Transverse colon (tissue), 4 donors: ENCODE results near the gene DBX1. TPM values are rescaled to one million over a fixed set of nuclear protein-coding genes. Genes with fewer than 3 reads are reported as not detected.
A peak's percentile ranks its signal among the peaks of the same experiment; 100 is the strongest.

ENCODE experiments used
- DNase-seq: peaks from one replicate; pipeline ENCODE4 v3.0.0-alpha.2; 2019
- H3K27ac ChIP-seq, 4 donors: fragments of 200-600 bp; sonication (generic); 2 replicates each; pipeline ENCODE4 v1.5.1; 2016 to 2018; ENCODE audit warnings: inconsistent platforms in 4 of 4
- H3K27me3 ChIP-seq: fragments of 200-600 bp; sonication (generic); 2 replicates; pipeline ENCODE4 v1.5.1; 2017; ENCODE audit warnings: inconsistent platforms
- H3K36me3 ChIP-seq, 4 donors: fragments of 200-600 bp; sonication (generic); 2 replicates each; pipeline ENCODE4 v1.5.1; 2017 to 2019; ENCODE audit warnings: inconsistent platforms in 4 of 4
- H3K4me1 ChIP-seq, 4 donors: fragments of 200-600 bp; sonication (generic); 2 replicates each; pipeline ENCODE4 v1.5.1; 2017 to 2020; ENCODE audit warnings: inconsistent platforms in 4 of 4
- H3K4me3 ChIP-seq, 4 donors: fragments of 200-600 bp; sonication (generic); 1 replicate in 1 of 4; 2 replicates in 3 of 4; pipeline versions ENCODE4 v1.5.1 to v1.6.1; 2017 to 2019; ENCODE audit warnings: inconsistent platforms in 4 of 4
- H3K9me3 ChIP-seq, 2 donors: fragments of 200-600 bp; sonication (generic); 2 replicates each; pipeline ENCODE4 v1.5.1; 2017 to 2019; ENCODE audit warnings: inconsistent platforms in 2 of 2
- CTCF ChIP-seq, 5 experiments: fragments of 200-600 bp in 3 of 5; fragments of 450-650 bp in 2 of 5; sonication (generic) in 3 of 5; IDR thresholded peaks; 1 replicate in 2 of 5; 2 replicates in 3 of 5; pipeline ENCODE4 v1.5.1; 2016 to 2017; ENCODE audit warnings: antibody characterized with exemption in 5 of 5, inconsistent platforms in 3 of 5, mild to moderate bottlenecking in 2 of 5, moderate library complexity in 1 of 5
- EP300 ChIP-seq: sonication (generic); formaldehyde crosslinking; IDR thresholded peaks from one replicate; pipeline ENCODE4 v1.6.1; 2017; ENCODE audit warnings: antibody characterized with exemption, low read depth
- POLR2A ChIP-seq: fragments of 450-650 bp; IDR thresholded peaks from one replicate; pipeline ENCODE4 v1.6.1; 2016; ENCODE audit warnings: antibody characterized with exemption, mild to moderate bottlenecking, moderate library complexity
- POLR2AphosphoS5 ChIP-seq, 3 donors: sonication (generic); formaldehyde crosslinking; IDR thresholded peaks; one replicate each; pipeline ENCODE4 v1.6.1; 2016; ENCODE audit warnings: antibody characterized with exemption in 3 of 3
- WGBS, 2 donors: methylation state at CpG; one replicate each; pipeline ENCODE4 v1.1.5; 2018; ENCODE audit warnings: low coverage in 1 of 2; 5-methylcytosine and 5-hydroxymethylcytosine counted together
- in situ Hi-C, 4 donors: fragments of 200-750 bp; cut with MboI; loops; one replicate each; pipeline versions ENCODE4 v1.15.0 to v1.15.1; 2017; ENCODE audit warnings: low sequenced_read_pairs in 3 of 4, low pct_ligation_motif_present in 1 of 4, low pct_unique_long_range_greater_than_20kb in 1 of 4
- intact Hi-C: fragments of 100-400 bp; cut with DNase I; formaldehyde crosslinking; loops from one replicate; pipeline ENCODE4 v1.15.1; 2023; ENCODE audit warnings: low total_unique reads
- total RNA-seq, 4 donors: library from RNA; depleted of rRNA; stranded (reverse); fragments of >200 nt; gene quantifications; one replicate each; pipeline ENCODE4 v1.1.0, GENCODE V29; 2016

The DBX1 gene
- total RNA-seq, 4 donors from 2014 or later, result not detected

DNA sequence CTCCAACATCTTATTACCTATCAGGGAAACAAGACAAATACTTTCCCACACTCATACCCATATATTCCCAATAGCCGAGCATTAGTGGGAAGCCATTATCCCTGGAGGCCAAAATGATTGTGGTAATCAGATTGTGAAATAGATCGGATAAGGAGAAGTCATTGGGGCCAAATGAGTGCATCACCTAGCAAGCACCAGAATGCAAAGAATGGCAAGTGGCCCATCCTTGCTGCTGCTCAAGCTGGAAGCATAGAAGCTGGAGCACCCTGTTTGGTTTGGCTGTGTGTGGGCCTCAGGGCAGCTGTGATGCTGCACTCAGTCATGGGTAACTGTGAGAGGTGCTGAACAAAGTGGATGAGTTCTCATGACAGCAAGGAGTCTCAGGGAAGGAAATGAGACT lies 18.7 kb upstream of the DBX1 start:
- intact Hi-C loops (no loop called here), in situ Hi-C loops (no loop called here)
- 90 to 100% methylated on average over 1 to 2 of the region's 2 CpGs for WGBS, 2 donors
- Histone ChIP-seq H3K27ac (no peak overlapping the region), H3K9me3 (no peaks in the 10 kb centered on the region), H3K4me1 (no peaks in the 10 kb centered on the region), H3K36me3 (no peaks in the 10 kb centered on the region), H3K4me3 (no peak overlapping the region), H3K27me3 (peaks cover 16% of the 10 kb centered on the region)
- no peak for DNase-seq
- TF ChIP-seq CTCF (IDR thresholded peaks at IDR 0.05) (no peak), EP300 (no peak), POLR2A (no peak), POLR2AphosphoS5 (IDR thresholded peaks at IDR 0.05) (no peak)

GRCh38 chr11:20177136-20177535 lies 16.9 kb upstream of the DBX1 start:
- Histone ChIP-seq H3K9me3 (no peaks in the 10 kb centered on the region), H3K27me3 (peaks cover 16% of the 10 kb centered on the region), H3K4me1 (no peaks in the 10 kb centered on the region), H3K4me3 (no peak overlapping the region), H3K27ac (no peak overlapping the region), H3K36me3 (no peaks in the 10 kb centered on the region)
- TF ChIP-seq CTCF (IDR thresholded peaks at IDR 0.05) (no peak), POLR2AphosphoS5 (IDR thresholded peaks at IDR 0.05) (no peak), EP300 (no peak), POLR2A (no peak)
- DNase-seq, result no peak
- 72 to 74% methylated on average over 7 of the region's 7 CpGs for WGBS, 2 donors
- in situ Hi-C loops (no loop called here), intact Hi-C loops (no loop called here)

DNA sequence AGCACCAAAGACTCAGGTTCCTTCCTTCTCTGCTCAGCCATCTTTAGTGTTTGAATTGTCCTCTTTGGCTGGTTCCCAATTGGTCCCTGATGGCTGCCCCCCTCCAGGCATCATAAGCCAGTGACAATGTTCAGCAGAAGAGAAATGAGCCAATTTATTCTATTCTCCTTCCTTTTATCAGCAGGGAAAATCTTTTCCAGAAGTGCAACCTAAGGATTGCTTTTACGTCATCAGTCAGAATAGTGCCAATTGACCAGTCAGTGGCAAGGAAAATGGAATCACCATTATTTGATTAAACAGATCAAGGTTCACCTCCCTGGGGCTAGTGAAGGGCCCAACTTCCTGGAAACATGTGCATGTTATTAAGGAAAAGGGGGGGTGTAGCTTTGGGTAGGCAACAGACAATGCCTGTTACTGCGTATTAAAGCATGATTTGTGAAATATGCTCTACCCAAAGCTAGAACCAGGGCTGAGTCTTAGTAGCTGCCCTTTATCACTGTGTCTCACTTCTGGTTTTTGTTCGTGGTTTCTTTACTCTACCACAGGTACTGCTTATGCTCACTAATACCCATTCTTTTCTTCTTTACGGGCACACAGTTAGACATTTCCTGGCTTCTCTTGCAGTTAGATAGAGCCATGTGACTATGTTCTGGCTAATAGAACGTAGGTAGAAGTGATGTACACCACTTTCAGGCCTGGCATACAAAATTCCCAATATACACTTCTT lies 12.6 kb upstream of the DBX1 start:
- Histone ChIP-seq H3K27me3 (peaks cover 9% of the 10 kb centered on the region), H3K4me1 (no peaks in the 10 kb centered on the region), H3K4me3 (no peak overlapping the region), H3K9me3 (peaks cover 0 to 6% of the 10 kb centered on the region in 2 donors), H3K36me3 (no peaks in the 10 kb centered on the region), H3K27ac (no peak overlapping the region)
- TF ChIP-seq POLR2AphosphoS5 (IDR thresholded peaks at IDR 0.05) (no peak), CTCF (IDR thresholded peaks at IDR 0.05) (no peak), POLR2A (no peak), EP300 (no peak)
- in situ Hi-C loops, result no loop called here
- no peak for DNase-seq
- WGBS, 2 donors, result 68 to 77% methylated on average over 5 of the region's 5 CpGs
- intact Hi-C loops, result no loop called here

DNA sequence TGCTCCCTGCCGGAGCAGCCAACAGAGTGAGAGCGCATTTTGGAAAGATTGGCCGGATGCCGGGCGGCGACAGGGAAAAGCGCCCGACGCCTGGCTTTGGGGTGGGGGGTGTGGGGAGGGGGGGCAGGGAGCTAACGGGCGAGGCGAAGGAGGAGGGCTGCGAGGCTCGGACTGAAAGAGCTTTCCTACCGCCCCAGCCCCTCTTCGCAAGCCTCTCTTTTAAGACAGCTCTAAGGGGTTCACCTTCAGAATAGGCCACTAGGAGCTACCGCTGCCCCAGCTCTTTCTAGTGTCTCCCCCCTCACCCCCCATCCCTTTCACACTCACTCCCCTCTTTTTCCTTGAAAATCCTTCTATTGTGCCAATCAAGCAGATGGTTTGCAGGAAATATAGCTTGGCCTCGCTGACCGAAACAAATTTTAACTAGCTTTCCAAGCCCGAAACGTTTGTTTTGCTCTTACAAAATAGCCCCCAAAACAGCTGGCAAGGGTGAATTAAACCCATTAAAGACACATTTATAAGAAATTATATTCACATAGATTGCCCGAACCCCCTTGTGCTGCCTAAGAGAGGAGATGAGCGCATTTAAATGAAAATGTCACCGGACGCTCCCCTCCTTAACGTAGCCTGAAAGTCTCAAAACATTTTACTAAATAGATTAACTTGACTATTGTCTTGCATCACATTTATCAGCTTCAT lies 3.7 kb upstream of the DBX1 start:
- peaks cover 96% of the 10 kb centered on the region for H3K27me3 ChIP-seq
- 23 to 36% methylated on average over 10 to 19 of the region's 26 CpGs for WGBS, 2 donors
- no peak overlapping the region for H3K27ac ChIP-seq
- intact Hi-C loops (no loop called here), in situ Hi-C loops (no loop called here)
- TF ChIP-seq POLR2AphosphoS5 (IDR thresholded peaks at IDR 0.05), result no peak
- no peak for TF ChIP-seq CTCF (IDR thresholded peaks at IDR 0.05)
- no peak for TF ChIP-seq EP300
- no peak for TF ChIP-seq POLR2A
- peak overlapping the region in 2 of 4 donors; percentile 14 to 18 for H3K4me3 ChIP-seq
- H3K9me3 ChIP-seq, result no peaks in the 10 kb centered on the region
- H3K4me1 ChIP-seq, result peaks cover 7 to 17% (median 12%) of the 10 kb centered on the region in 4 donors
- no peak for DNase-seq
- H3K36me3 ChIP-seq, result no peaks in the 10 kb centered on the region
